UCSD-AML1 (cell line): ENCODE data around the gene CHRD.

Experiments
- DNase-seq: peaks from one replicate; lab custom pipeline; 2025; ENCODE audit not compliant: unreplicated experiment; lab: John Stamatoyannopoulos, UW

The CHRD gene

DNA sequence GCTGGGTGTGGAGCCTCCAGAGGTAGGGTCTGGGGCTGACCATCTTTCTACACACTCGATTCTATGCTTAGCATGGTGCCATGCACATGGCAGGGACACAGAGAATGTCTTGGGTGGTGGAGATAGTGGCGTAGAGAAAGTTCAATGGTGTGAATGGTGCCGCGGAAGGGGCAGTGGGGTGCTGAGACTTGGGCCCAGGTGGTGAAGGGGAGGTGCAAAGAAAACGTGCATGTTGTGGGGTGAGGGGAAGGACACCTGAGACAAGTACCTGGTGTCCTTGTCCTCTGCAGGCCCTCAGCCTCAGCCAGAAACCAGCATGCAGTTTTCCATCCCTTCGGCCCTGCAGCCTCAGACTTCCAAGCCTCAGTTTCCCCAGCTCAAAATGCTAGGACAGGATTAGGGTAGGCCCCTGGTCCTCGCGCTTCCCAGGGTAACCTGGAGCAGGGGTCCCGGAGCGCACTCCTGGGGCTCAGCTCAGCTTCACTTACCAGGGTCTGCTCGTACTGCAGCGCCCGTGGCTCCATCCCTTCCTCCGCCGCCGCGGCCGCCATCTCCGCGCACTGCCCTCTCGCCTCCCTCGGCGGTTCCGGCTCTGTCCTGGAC, 18.8 kb upstream of the CHRD start:
- DNase-seq = no peak

DNA sequence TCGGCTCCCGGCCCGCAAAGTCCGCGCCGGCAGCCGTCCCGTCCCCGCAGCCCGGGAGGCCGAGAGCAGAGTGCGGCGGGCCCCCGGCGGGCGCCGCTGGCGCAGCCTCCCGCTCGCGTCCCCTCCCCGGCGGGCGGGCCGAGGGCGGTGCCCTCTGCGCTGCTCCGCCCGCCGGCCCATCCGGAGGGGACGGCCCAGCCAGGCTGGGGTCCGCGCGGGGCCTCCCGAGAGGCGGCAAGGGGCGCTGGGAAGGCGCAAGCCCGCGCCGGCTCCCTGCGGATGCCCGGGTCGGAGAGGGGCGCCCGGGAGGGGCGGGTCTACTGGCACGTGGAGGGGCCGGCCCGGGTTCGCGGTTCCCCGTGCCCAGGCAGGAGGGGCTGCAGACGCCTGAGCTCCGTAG, 18.3 kb upstream of the CHRD start, which contains the start of the genes CLCN2 and POLR2H:
TSS of gene CLCN2 (minus strand) at position 74 of the 400 bp plus-strand sequence. CDS start 126 bp downstream, outside the sequence.
TSS of gene POLR2H (plus strand) at position 179 of the 400 bp plus-strand sequence. CDS start 1,783 bp downstream, outside the sequence.
- DNase-seq = peak; percentile 75

DNA sequence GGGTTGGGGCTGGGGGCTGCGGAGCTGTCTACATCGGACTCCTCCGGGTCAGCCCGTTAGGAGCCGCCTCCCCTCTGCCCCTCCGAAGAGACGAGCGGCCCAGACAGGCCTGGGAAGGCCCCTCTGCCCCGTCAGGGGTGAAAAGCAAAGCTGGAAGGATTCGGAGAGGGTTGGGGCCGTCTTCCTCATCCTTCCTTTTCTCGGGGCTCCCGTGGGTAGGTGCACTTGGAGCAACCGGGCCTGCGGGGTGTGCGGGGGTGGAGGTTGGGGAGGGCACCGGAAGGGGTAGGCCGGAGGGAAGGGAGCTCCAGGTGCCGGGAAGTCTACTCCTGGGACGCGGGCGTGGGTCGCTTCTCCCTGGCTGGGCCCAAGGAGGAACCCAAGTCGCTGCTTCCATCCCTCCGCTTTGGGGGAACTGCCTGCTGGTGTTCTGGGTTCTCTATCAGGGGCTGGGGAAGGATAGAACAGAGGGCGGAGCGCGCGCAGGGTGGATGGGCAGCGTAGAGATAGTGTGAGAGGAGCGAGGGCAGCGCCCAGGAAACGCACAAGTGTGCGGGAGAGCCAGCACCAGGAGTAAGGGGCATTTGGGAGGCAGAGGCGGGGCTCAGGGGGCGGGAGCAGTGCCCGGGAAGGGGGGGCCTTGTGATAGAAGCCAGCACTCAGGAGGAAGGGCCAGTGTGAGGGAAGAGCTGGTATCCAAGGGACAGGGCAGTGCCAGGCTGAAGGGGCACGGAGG, 17.8 kb upstream of the CHRD start:
- DNase-seq = peak; percentile 67

DNA sequence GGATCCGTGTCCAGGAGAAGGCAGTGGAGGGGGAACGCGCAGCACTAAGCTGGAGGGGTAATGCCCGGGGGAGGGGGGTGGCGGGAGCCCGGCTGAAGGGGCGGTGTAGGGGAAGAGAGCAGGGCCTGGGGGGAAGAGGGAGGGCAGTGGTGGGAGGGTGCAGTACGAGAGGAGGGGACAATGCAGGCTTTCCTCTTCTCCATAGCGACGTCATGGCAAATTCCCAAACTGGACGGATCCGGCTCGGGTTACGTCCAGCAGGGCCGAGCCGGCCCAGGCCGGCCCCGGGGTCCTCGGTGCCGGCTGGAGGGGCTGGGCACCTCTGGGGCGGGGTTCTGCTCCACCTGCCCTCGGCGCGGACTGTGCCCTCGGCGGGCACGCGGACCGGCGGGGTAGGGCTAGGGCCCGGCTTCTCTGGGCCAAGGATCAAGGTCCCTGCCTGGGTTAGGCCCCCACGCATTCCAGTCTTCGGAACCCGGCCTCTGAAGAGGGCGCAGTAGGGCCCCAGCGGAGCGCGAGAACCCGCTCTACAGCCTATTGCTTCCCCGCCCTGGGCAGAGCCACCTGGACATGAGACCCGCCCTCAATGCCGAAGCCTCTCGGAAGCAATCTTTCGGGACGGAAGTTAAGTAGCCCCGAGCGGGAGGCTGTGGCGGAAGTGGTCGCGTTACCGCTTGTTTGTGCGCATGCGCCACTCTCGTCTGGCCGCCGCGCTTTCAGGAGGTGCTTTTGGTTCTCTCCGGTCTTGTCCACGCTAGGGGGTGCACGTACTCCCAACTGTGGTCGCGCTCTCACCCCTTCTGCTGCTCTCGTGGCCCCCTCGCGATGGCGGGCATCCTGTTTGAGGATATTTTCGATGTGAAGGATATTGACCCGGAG, 16.9 kb upstream of the CHRD start:
- peak; percentile 97 for DNase-seq

DNA sequence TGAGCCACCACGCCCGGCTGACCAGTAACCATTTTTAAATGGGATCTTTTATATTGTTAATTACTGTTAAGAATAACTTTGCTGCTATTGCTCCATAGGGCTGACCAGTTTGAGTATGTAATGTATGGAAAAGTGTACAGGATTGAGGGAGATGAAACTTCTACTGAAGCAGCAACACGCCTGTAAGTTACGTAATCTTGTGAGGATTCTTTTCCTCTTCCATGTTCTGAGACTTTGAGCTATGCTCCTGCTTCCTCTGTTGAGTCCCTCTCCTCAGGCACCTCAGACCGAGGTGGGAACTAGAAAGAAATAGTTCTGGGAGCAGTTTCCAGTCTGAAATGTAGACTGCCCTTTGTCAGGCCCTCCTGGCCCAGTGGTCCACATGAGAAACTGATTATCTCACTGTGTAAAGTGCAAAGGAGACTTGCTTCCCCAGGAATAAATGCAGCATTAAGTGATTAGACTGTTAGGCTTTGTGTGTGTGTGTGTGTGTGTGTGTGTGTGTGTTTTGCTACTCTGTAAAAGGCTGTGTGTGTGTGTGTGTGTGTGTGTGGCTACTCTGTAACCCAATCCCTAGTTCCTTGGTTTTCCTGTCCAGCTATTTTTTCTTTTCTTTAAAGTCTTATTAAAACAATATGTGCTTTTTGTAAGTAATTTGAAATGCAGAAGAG, 13.1 kb upstream of the CHRD start:
- no peak for DNase-seq

DNA sequence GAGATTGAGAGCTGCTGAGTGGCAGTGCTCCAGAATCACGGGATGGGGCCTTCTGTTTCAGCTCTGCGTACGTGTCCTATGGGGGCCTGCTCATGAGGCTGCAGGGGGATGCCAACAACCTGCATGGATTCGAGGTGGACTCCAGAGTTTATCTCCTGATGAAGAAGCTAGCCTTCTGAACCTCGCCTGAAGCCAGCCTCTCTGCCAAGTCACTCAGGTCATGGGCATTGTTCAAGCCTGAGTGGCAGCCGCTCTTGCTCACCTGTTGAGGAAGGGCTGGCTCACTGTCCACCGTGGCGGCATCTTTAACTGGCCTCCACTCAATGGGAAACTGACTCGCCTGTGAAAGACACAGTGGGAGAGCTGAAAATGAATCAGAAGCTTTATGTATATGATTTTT, 11.7 kb upstream of the CHRD start:
- no peak for DNase-seq

DNA sequence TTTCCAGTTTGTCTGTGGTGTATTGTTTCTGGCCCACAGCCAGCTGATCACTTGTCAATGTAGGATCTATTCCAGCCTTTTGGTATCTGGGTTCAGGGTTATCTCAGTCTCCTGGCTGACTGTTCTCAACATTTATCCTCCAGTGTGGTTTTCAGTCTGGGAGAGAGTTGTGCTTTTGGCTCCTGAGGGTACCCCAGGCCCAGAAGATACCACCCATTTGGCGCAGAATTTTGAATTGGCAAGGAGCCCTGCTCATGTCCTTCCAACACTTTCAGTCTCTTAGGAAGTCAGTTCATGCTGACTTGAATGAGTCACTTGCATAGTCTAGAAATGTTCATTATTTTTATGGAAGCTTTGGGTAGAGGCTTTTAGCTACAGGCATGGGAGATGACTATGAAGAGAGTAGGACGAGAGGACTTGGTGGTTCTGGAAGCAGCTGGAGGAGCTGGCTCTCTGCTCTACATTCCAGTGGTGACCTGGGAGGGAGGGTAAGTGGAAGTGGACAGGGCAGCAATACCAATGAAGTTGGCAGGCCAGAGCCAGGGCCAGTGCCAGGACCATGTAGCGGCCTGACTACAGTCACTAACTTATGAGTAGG, 11.2 kb upstream of the CHRD start:
- DNase-seq = no peak

DNA sequence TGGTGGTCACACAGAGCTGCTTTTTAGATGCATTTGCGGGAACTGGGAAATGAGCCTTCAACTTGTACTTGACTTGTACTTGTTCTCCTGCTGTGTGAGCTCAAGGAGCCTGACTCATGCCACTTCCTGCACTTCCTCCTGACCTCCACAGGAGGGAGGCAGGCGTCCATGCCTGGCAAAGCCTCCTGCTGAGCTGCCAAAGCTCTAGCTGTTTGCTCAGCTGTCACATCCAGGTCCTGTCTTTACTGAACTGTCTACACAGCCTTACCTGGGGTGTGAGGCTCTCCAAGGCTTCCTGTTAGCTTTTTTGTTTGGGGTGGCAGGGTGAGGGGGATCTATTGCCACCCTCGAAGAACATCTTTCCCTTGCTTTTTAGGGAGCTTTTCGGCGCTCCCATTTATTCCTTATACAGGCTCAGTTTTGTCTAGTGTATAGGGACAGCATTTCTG, 8.3 kb upstream of the CHRD start:
- DNase-seq = peak; percentile 68

DNA sequence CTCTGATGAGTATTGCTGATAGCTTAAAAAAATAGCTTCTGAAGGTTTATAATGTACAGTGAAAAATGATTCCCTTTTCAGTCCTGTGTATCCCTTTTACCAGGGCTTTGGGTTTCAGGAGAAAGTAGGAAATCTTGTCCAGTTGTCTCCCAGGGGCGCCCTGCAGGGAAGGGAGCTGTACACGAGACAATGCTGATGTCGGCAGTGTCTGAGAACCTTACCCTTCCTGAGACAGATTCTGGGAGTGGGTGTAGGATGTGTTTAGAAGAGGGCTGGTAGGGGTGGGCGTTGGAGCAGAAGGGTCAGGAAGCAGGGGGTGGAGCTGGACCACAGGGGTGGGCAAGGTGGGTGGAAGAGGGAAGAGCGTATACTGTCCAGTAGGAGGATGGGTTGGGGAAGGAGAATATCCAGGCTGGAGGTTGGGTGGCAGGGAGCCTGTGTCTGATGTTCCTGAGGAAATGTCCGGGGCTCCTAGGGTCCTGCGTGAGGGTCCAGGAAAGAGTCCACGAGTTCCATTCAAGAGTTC, 7.5 kb upstream of the CHRD start:
- no peak for DNase-seq

DNA sequence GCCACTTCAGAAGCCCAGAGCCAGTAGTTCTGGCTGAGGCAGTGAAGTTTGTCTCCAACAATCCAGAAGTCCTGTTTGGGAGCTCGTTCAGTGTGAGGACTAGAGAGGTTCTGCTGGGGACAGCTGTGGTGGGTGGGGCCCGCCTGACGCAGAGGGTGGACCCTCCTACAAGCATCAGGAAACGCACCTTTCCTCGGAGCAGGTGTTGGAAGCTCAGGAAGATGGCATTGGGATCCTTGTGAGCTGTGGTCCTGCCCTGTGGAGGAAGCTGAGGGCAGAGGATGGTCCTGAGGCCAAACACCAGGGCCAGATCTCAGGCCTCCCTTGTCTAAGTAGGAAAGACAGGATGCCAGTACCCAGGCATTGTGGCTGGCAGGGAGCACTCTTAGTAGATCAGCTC, 6.9 kb upstream of the CHRD start:
- DNase-seq = no peak

DNA sequence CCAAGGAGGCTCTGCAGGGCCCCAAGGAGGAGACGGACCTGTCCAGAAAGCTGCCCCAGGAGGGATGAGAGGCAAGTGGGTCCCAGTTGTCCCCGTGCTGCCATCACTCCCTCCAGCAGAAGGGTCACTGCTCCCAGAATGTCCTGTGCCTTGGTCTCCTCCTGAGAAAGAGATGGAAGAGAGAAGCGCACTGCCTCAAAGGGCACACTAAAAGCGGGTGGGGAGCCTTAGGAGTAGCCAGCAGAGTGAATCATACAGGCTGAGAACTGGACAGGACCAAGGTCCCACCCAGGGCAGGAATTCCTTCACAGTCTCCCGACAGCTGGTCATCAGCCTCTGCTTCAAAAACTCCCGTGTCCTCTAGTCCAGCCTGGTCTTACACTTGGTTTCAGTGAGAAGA, 6.4 kb upstream of the CHRD start:
- no peak for DNase-seq

DNA sequence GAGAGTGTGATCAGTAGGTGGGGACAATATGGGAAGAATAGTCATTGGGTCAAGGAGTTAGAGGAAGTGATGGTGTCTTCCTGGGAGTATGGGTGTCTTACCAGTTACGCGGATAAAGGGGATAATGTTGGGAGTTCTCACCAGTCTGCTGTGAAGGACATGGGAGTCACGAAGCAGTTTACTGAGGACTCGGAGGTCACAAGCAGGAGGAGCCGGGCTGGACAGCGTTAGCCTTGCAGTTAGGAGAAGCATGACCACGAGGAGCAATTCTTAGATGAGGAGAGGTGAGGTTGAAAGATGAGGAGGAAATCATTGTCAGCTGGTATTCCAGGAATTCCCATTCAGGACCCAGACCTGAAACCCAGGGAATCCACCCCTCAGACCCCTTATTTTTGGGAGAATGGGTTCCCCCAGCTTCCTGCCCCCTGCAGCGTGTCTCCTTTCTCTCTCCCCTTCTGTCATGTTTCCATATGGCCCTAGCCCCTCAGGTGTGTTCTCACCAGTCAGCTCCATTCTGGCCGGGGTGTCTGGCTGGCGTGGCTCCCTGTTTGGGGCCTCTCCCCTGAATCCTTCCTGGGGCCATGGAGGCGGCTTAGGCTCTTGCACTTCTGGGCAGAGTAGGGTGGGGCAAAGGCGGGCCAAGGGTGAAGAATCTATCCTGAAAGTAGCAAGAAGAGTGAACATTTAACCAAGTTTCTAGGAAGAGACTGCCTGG, 4.0 kb upstream of the CHRD start:
- DNase-seq = no peak

DNA sequence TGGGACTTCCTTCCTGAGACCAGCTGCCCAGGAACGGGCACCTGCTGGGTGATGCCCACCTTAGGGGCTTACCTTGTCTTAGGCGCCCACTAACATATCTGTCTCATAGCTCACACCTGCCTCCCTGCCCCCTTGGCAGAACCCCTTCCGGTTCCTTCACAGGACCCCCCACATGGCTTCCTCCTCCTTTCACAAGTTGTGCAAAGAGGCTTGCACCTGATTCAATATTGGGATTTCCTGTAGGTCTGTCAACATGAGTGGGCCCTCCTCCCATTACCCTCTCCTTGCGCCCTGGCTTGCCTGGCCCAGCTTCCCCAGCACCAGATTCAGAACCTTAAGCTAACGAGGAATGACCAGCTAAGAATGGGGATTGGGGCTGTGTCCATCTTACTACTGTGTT, 2.5 kb upstream of the CHRD start:
- no peak for DNase-seq

DNA sequence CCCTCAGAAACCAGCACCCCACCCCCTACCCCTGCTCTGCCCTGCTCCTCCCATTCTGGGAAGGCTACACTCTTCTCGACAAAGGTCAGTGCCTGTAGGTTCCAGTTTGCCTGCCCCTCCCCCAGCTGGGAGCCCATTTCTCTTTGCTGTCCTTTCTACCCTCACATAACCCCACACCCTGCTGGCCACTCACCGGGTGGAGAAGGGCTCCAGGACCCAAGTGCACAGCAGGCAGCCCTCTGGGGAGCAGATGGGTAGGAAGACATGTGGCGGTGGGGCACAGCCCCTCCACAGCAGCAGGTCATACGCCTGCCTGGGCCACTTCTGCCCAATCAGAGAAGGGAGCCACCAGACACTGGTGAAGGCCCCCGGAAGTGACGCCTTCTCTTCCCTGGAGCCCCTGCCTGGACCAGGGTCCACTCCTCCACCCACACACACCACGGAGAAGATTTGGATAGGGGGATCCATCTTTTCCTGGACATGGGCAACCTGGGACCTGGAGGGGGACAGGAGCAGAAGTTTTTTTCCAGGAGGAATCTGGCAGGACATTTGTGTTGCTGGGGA, 1.9 kb upstream of the CHRD start, which contains the start of gene THPO:
TSS of gene THPO (minus strand) at position 326 of the 564 bp plus-strand sequence. CDS start 1,948 bp downstream, outside the sequence.
- no peak for DNase-seq

DNA sequence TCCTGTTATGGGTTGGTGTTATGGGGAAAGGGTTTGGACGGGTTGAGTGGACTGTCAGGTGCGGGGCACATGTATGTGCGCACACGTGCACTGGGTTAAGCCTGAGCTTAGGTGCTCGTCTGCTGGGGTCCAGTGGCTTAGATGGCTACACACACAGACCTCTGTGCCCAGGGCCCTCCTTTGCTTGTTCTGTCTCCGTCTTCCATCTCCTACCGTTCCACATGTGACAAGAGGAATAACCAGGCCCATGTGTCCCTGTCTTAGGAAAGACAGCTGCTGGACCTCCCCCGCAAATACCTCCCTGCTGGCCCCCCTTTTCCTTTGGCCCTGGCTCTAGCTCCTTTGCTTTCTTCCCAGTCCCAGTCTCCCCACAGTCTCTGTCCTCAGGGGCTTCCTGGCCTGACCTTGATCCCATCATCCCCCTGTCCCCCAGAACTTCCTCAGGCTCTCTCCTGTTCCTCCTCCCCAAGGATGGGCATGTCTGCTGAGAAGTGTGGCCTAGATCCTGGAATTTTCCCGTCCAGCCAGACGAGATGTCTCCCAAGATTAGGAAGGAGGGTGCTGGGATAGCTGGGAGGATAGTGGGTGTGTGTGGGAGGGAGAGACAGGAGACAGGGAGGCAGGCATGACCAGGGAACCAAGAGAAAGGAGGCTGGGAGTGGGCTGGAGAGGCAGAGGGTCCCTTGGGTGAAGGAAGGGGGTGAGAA, 1.1 kb upstream of the CHRD start:
- no peak for DNase-seq

DNA sequence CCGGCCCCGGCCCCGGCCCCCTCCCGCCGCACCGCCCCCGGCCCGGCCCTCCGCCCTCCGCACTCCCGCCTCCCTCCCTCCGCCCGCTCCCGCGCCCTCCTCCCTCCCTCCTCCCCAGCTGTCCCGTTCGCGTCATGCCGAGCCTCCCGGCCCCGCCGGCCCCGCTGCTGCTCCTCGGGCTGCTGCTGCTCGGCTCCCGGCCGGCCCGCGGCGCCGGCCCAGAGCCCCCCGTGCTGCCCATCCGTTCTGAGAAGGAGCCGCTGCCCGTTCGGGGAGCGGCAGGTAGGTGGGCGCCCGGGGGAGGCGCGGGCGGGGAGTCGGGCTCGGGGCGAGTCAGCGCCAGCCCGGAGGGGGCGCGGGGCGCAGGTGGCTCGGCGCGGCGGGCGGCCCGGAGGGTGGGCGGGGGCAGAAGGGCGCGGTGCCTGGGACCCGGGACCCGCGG, 352 bp downstream of the CHRD start:
- DNase-seq = no peak

DNA sequence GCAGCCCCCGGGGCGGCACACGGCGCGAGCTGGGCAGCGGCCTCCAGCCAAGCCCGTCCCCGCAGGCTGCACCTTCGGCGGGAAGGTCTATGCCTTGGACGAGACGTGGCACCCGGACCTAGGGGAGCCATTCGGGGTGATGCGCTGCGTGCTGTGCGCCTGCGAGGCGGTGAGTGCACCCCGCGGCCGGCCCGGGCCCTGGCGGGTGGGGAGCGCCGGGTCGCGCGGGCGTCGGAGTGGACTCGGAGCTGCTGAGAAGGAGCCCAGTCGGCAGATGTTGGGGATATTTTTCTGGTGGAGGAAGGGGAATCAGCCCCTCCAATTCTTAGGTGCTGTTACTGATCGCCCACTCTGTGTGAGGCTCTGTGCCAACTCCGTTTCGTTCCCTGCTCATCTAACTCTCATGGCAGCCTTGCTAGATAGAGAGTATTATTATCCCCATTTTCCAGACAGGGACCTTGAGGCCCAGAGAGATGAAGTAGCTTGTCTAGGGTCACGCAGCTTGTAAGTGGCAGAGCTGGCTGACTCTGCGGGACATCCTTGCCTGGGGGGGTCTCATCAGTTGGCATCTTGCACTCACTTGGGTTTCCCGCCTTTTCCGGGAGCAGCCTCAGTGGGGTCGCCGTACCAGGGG, 890 bp downstream of the CHRD start:
- DNase-seq = no peak
